Right renal cortex interstitium (tissue), 3 donors: Measurements from ENCODE around the gene LSP1. TPM values are rescaled to one million over a fixed set of nuclear protein-coding genes. Genes with fewer than 3 reads are reported as not detected.
"Not testable (repeated sequence)": the region's sequence is repeated elsewhere in the genome, so short reads cannot be mapped to it uniquely, and the experiment has no call there.

ENCODE experiments used
- DNase-seq, 3 donors: peaks; one replicate each; pipeline ENCODE4 v3.0.0-alpha.2; 2013; ENCODE audit warnings: low read depth in 3 of 3, low spot score in 2 of 3
- polyA plus RNA-seq, 3 donors: library from polyadenylated mRNA; unstranded; fragments of 120-200 nt; gene quantifications; one replicate each; pipeline ENCODE4 v1.2.1, GENCODE V29; 2013; ENCODE audit not compliant: insufficient read length in 3 of 3

Gene LSP1, protein sequence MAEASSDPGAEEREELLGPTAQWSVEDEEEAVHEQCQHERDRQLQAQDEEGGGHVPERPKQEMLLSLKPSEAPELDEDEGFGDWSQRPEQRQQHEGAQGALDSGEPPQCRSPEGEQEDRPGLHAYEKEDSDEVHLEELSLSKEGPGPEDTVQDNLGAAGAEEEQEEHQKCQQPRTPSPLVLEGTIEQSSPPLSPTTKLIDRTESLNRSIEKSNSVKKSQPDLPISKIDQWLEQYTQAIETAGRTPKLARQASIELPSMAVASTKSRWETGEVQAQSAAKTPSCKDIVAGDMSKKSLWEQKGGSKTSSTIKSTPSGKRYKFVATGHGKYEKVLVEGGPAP
- 1 to 10 TPM; 4.2 to 4.8 (median 4.8) TPM for polyA plus RNA-seq

DNA sequence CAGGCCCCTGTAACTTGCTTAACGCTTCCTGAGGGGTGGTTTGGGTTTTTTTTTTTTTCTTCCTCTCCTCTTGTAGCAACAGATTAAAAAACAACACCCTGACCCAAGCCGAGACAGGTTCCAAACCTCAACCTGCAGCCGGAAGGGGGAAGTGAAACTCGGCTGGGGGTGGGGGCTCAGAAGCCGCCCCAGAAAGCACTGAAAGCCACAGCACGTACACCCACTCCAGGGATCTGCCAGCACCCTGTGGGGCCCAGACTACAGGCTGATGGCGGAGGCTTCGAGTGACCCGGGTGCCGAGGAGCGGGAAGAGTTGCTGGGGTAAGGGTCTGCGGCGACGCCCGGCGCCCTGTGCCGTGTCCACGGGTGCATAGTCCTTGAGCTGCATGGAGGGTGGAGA is at the start of gene LSP1:
Gene LSP1, plus strand, starts transcription at position 208 of the 400 bp plus-strand sequence. Its CDS starts 61 bp downstream, at position 269.
- DNase-seq, result no peak

DNA sequence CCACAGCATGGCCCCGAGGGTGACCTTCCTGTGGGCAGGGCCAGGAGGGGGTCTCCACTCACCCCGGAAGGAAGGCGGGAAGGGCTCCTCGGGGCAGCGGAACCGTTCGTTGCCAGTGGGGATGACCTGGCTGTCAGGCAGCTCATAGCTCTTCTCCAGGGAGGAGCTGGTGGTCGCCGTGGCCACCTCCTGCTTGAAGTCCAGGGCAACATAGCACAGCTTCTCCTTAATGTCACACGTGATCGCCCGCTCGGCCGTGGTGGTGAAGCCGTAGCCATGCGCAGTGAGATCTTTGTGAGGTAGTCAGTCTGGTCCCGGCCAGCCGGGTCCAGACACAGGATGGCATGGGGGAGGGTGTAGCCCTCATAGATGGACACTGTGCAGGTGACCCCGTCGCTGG is 49.6 kb upstream of the LSP1 start:
- no peak for DNase-seq

DNA sequence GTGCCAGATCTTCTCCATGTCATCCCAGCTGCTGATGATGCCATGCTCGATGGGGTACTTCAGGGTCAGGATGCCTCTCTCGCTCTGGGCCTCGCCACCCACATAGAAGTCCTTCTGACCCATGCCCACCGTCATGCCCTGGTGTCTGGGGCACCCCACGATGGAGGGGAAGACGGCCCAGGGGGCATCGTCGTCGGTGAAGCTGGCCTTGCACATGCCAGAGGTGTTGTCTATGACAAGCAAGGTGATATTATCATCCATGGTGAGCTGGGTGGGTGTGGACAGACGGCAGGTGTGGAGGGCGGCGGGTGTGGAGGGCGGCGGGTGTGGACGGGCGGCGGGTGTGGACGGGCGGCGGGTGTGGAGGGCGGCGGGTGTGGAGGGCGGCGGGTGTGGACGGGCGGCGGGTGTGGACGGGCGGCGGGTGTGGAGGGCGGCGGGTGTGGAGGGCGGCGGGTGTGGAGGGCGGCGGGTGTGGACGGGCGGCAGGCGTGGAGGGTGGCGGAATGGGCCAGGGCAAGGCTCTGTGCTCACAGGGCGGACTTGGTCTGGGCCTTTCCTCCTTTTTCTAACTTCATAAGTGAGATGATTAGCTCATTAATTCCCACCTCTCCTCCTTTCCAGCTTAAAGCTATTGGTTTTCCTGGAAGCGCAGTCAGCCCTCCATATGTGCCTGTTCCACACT is 48.9 kb upstream of the LSP1 start:
- DNase-seq, result not testable (repeated sequence)

DNA sequence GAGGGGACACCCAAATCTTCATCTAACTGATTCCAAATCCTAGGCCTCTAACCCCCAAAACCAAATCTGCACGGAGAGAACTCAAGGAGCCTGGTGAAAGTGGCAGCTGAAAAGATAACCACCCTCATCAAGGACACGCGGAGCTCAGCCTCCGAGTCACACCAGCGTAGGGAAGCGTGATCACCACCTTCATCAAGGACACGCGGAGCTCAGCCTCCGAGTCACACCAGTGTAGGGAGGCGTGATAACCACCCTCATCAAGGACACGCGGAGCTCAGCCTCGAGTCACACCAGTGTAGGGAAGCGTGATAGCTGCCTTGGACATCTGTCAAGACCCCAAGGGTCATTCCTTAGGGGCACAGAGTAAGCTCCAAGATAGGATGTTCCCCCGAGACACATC is 47.4 kb upstream of the LSP1 start:
- no peak for DNase-seq

DNA sequence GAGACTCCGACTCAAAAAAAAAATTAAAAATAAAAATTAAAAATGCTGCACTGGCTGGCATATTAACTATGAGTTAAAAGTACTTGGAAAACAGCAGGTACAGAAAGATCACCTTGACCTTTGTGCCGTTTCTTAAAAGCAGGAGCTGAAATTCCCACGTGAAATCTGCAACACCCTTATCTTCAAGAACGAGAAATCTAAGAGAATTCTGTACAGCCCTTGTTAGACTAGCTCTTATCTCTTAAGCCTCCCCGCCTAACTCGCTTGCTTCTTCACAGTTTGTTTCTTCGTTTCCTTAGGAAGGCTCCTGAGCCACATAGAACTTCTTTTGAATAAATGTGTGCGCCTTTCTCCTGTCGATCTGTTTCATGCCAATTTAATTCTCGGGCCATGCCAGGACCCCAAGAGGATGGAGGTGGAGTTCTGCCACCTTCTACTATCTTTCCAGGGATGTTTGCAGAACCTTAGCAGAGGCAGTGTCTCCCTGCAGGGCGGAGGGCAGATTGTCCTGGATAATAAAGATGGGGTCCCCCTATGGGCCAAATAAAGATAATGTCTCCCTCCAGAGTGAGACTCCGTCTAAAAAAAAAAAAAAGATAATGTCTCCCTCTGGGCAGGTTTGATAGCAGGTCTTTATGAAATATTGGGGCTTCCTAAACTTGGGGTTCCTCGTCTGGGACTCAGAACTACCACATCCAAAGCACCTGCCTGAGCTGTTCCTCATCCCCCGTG is 45.5 kb upstream of the LSP1 start:
- DNase-seq, result no peak

DNA sequence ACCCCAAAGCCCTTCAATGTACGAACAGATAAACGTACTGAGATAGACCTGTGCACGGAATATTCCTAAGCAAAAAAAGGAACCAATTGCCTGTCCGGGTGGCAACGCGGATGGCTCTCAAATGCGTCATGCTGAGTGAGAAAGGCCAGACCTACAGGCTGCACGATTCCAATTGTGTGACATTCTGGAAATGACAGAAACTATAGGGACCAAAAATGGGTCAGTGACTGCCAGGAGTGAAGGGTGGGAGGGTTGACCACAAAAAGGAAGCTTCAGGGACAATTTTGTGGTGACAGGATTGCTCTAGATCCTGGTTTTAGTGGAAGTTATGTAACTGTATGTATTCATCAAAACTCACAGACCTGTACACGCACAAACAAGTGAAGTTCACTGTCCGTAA is 42.1 kb upstream of the LSP1 start:
- DNase-seq, result no peak

DNA sequence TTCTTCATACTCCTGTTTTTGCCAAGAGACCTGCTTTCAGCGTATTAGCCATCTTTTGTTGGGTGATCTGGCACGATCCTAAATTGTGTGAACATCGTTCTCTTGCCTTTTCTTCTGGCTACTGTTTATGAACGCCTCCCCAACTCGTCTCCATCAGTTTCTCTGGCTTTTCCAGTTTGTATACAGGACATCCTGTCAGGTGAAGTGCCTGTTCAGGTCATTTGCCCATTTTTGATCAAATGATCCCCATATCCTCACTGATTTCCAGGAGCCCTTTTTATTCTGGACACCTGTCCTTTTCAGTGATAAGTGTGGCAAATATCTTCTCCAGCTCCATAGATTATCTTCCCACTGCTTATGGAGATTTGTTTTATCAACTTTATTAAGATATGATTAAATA is 40.6 kb upstream of the LSP1 start:
- no peak for DNase-seq

DNA sequence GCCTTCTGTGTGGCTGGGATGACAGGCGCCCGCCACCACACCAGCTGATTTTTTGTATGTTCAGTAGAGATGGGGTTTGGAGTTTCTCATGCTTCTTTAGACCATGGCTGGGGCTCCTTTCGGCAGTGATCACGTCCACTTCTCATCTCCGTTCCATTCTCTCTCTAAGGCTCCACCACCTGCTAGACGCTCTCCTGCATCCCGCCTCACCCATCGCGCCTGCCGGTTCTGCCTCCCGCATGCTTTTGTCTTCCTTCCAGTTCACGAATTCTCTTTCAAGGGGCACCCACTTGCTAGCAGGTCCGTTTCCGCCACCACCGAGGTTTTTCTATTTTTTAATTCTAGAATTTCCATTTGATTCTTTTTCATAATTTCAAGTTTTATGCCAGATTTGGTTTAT is 40.1 kb upstream of the LSP1 start:
- DNase-seq, result no peak

DNA sequence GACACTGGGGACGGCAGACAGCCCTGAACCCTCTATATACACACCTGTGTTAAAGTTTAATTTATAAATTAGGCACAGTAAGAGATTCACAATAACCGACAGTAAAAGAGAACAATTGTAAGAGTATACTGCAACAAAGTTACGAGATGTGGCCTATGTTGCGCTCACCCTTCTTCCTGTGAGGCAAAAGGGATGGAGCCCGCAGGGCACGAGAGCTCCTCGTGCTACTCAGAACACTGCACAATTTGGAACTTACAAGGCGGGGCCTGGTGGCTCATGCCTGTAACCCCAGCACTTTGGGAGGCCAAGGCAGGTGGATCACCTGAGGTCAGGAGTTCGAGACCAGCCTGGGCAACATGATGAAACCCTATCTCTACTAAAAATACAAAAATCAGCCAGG is 39.5 kb upstream of the LSP1 start:
- not testable (repeated sequence) for DNase-seq

DNA sequence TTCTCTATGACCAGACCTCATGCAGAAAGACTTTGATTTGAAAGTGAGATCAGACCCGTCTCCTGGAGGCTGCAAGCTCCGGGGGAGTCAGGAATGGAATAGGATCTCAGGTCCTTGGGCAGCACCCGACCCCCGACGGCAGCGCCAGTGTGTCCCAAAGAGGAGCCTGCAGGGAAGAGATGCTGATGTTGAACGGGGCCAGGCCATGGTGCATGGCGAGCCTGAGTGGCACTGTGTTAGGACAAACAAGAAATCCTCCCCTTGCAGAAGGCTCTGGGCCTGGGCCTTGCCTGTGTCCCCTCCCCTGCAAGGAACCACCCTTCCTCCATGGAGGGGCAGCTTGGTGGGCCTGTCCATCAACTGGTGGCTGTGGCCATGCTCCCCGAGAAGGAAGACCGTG is 38.2 kb upstream of the LSP1 start:
- DNase-seq, result no peak

DNA sequence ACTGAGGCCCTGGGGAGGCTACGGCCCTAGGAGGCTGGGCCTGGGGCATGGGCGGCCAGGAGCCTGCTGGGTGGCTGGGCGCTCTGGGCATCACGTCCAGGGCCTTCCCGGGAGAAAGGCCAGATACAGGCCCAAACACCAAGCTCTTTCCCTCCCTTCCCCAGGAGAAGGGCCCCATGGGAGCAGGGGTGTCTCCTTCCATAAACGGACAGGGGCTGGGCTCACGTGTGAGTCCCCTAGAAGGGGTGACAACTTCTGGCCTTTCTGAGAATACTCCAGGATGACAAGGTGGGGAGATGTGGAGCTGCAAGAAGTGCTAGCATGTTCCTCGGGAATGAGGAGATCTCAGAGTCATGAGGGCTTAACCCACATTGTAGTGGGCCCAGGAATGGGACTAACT is 37.6 kb upstream of the LSP1 start:
- DNase-seq, result no peak

DNA sequence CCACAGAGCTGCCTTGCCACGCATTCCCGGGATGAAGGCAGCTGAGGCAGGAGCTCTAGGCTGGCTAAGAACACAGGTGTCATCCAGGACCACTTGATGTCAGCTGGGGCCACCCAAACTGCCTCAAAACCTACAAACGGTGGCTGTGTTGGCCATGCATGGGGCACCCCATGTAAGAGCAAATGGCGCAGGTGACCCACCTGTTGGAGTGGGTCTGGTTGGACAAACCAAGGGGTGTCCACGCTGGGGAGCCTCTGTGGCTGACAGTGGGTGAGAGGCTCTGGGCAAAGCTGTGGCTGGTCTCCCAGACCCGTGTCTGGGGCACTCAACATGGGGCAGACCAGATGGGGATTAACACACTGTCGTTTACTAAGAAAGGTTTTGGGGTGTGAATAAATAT is 37.1 kb upstream of the LSP1 start:
- no peak for DNase-seq

DNA sequence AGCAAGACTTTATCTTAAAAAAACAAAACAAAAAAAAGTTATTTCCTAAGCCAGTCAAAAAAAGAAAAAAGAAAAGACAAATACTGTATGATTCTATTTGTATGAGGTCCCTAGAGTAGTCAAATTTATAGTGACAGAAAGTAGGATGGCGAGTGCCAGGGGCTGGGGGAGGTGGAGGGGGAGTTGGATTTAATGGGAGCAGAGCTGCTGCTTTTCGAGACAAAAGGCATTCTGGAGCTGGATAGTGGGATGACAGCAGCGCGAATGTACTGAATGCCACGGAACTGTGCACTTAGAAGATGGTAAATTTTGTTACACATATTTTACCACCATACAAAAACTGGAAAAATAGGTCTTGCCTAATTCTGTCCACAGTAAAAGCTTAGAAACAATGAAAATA is 35.9 kb upstream of the LSP1 start:
- DNase-seq, result no peak

DNA sequence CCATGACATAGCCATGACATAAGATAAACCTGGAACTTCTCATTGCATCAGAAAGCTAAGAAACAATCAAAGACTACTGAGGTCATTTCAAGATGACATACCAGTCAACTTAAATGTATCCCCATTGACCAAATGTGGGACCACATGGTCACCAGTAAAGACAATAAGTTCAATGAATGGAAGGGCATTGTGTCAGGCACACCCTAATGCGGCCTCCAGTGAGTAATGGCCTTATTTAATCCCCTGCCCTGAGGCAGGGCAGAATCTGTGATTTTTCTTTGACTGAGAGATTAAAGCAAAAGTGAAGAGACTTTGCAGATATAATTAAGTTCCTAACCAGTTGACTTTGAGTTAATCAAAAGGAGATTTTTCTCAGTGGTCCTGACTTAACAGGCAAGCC is 35.4 kb upstream of the LSP1 start:
- no peak for DNase-seq

DNA sequence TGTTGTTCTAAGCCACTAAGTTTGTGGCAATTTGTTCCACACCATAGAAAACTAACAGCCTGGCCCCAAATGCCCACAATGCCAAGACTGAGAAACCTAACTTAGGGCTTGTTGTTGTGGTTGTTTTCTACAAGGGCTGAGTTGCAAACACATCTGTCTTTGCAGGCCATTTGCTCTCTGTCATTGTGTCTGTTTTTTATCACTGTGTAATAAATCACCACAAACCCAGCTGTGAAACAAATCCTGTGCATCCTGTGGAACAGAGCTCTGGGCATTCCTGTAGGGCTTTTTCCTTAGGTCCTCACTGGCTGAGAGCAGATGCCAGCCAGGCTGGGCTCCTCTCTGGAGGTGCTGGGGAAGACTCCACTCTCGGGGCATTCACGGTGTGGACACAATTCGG is 33.8 kb upstream of the LSP1 start:
- DNase-seq, result no peak

DNA sequence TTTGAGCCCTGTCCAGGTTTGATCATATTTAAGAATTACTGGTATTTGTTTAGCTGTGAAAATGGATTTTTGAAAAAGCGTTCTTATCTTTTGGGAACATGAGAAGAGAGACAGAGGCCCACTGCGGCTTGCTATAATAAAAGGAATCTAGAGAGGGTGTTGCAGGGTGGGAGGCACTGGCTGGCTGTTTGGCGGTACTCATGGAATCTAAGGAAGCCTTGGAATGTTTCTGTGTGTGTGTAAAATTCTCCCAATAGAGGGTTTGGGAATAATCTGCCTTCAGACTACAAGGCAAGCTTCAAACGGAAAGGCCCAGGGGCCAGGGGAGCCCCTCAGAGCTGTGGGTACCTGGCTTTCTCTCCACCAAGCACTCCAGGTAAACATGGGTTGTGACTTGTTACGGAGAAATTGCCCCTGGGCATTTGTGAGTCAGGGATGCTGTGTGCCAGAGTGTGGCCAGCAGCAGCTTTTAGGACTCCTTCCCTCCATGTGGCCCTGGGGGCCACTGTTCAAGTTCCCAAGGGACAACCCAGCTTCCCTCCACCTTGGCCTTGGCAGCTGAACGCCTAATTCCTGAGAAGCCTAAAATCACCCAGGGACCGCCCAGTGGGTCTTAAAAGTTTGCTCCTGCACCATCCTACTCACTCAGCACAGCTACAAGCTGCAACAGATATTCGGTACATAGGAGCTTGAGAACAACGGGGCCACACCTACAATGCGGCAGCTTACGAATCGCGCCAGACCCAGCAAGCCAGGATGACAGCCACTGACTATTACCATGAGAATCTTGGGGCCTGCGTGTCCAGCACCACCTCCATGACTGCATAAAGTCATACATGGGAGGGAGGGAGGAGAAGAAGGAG is 32.2 kb upstream of the LSP1 start:
- DNase-seq, result no peak

DNA sequence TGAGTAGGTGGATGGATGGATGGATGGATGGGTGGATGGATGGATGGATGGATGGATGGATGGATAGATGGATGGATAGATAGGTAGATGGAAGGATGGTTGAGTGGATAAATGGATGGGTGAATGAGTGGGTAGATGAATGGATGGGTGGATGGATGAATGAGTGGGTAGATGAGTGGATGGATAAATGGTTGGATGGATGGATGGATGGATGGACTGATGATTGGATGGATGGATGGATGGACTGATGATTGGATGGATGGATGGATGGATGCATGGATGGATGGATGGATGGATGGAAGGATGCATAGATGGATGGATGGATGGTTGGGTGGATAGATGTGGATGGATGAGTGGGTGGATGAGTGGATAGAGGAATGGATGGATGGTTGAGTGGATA is 31.3 kb upstream of the LSP1 start:
- no peak for DNase-seq

DNA sequence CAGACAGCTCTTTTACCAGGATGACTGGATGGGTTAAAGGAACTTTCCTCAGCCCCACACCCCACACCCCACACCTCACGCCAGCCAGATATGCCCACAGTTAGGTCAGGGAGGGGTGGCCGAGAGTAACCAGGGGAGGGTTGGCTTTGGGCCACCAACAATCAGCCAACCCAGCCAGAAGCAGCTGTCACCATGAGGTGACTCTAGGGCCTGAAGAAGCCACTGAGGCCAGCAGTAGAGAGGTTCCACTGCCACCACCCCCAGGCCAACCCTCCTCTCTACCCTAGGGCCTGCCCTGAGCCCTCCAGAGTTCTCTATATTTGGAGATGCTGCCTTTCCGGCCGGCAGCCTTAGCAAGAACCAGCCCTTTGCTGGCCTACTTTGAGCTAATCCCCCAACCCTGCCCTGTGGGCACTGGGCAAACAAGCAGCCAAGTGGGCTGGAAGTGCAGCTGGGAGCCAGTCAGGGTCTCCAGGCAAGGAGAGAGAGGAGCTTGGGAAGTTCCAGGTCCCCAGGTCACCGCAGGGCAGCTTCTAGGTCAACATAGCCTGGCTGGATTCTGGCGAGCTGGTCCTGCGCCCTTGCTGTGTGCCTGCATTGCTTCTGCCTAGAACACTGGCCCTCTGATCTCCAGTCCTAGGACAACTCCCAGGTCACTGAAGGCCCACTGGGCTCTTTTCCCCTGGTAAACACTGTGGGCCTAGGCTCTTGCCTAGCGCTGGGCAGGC is 30.1 kb upstream of the LSP1 start:
- no peak for DNase-seq

DNA sequence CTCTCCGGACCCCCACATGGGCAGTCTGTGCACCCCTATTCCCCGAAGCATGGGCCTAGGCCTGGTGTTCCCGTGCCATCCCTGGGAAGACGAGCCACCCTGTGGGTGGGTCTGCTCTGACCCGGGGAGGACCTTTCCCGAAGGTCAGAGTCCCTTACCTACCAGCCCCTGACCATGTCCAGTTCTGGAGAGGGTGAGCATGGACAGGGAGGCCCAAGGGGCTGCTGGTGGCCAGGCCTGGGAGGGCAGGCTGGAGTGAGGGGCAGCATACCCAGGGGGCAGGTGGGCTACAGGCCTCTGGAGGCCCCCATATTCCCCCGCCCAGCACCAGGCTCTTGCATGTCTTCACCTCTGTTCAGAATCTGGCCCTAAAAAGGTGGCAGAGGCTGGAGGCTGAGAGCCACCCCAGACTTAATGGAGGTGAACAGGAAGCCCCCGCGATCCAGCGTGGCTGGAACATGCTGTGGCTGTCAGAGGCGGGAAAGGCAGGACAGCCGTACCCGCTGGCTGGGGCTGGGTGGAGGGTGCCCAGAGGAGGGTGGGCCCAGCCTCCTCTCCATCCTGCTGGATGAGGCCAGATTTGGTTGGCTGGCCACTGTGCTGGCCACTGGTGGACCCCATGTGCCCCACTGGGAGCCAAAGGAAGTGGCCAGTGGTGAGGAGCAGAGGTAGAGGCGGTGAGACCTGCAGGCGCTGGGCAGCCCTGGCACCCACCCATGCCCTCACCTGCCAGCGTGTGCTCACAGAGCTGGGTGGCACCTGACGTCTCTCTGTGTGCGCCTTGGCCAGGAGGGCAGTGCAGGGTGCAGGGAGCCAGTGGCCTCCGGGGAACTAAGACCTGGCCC is 29.3 kb upstream of the LSP1 start:
- no peak for DNase-seq
